Thyroid gland (tissue), 4 donors: ENCODE results near the gene CTIF.

ENCODE experiments used
- CTCF ChIP-seq, 6 experiments: fragments of 200-600 bp in 3 of 6; fragments of 450-650 bp in 3 of 6; sonication (generic) in 3 of 6; IDR thresholded peaks; one replicate each; pipeline ENCODE4 v1.5.1; 2016 to 2019; ENCODE audit warnings: antibody characterized with exemption in 6 of 6, mild to moderate bottlenecking in 2 of 6, inconsistent platforms in 1 of 6, moderate library complexity in 1 of 6
- POLR2A ChIP-seq, 2 donors: fragments of 450-650 bp; IDR thresholded peaks; one replicate each; pipeline ENCODE4 v1.6.1; 2017; ENCODE audit warnings: antibody characterized with exemption in 2 of 2, mild to moderate bottlenecking in 2 of 2, moderate library complexity in 1 of 2

GRCh38 chr18:48846423-48846932 is 307.6 kb downstream of the CTIF start:
- TF ChIP-seq CTCF (IDR thresholded peaks at IDR 0.05) (no peak), POLR2A (IDR thresholded peaks at IDR 0.05) (no peak)
